ENCODE measurements around the gene ORM1.
"Not testable (repeated sequence)": the region's sequence is repeated elsewhere in the genome, so short reads cannot be mapped to it uniquely, and the experiment has no call there.

ORM1 gene

GRCh38 chr9:114332474-114333040, 9.7 kb downstream of the ORM1 start:
- not testable (repeated sequence) for H3K18ac ChIP-seq (ENCODE audit: low read length); H2AK5ac ChIP-seq (ENCODE audit: low read length); DNase-seq; H2BK15ac ChIP-seq (replicated peaks; ENCODE audit: low read depth); H3K36me3 ChIP-seq (ENCODE audit: control insufficient read depth, insufficient read depth, low read length); H3K79me2 ChIP-seq (ENCODE audit: control insufficient read depth, insufficient read depth, low read length); H3K4ac ChIP-seq (ENCODE audit: low read depth, low read length); H2BK120ac ChIP-seq (ENCODE audit: low read depth, low read length); H3K27me3 ChIP-seq (ENCODE audit: insufficient read depth, low read length, poor library complexity); H4K8ac ChIP-seq (ENCODE audit: low read depth, low read length); H3K4me3 ChIP-seq (ENCODE audit: low read length); H2BK5ac ChIP-seq (ENCODE audit: low read length); H3K4me2 ChIP-seq (ENCODE audit: low read length); H3K9ac ChIP-seq (ENCODE audit: low read length); H3K4me1 ChIP-seq (ENCODE audit: control insufficient read depth, low read depth, low read length); H3K56ac ChIP-seq (ENCODE audit: low read length); H4K5ac ChIP-seq (ENCODE audit: low read length); H3K23ac ChIP-seq (ENCODE audit: low read length); H3K27ac ChIP-seq (ENCODE audit: low read depth, low read length); H3K79me1 ChIP-seq (ENCODE audit: low read length)
- no CpG with 5 or more reads among the region's 4 CpGs for WGBS (ENCODE audit: extremely low coverage, insufficient coverage, low lambda C conversion rate)

GRCh38 chr9:114333718-114334117, 10.8 kb downstream of the ORM1 start:
- H3K4me1 ChIP-seq (ENCODE audit: control insufficient read depth, low read depth, low read length); H4K5ac ChIP-seq (ENCODE audit: low read length); H3K4me3 ChIP-seq (ENCODE audit: low read length); H4K8ac ChIP-seq (ENCODE audit: low read depth, low read length); H3K9ac ChIP-seq (ENCODE audit: low read length); H3K36me3 ChIP-seq (ENCODE audit: control insufficient read depth, insufficient read depth, low read length); H3K4ac ChIP-seq (ENCODE audit: low read depth, low read length); H3K23ac ChIP-seq (ENCODE audit: low read length); H3K79me1 ChIP-seq (ENCODE audit: low read length); H3K27me3 ChIP-seq (ENCODE audit: insufficient read depth, low read length, poor library complexity); H2BK15ac ChIP-seq (replicated peaks; ENCODE audit: low read depth); DNase-seq; H3K79me2 ChIP-seq (ENCODE audit: control insufficient read depth, insufficient read depth, low read length); H3K4me2 ChIP-seq (ENCODE audit: low read length); H3K56ac ChIP-seq (ENCODE audit: low read length); H2AK5ac ChIP-seq (ENCODE audit: low read length); H2BK120ac ChIP-seq (ENCODE audit: low read depth, low read length); H3K27ac ChIP-seq (ENCODE audit: low read depth, low read length); H3K18ac ChIP-seq (ENCODE audit: low read length); H2BK5ac ChIP-seq (ENCODE audit: low read length): not testable (repeated sequence)
- WGBS (ENCODE audit: extremely low coverage, insufficient coverage, low lambda C conversion rate) = no CpG with 5 or more reads among the region's 4 CpGs

GRCh38 chr9:114334490-114334889, 11.6 kb downstream of the ORM1 start:
- H3K4me3 ChIP-seq (ENCODE audit: low read length) = no peak overlapping the region
- H3K23ac ChIP-seq (ENCODE audit: low read length) = no peak overlapping the region
- no peak overlapping the region for H3K4ac ChIP-seq (ENCODE audit: low read depth, low read length)
- H3K79me2 ChIP-seq (ENCODE audit: control insufficient read depth, insufficient read depth, low read length) = no peaks in the 10 kb centered on the region
- no peaks in the 10 kb centered on the region for H3K4me1 ChIP-seq (ENCODE audit: control insufficient read depth, low read depth, low read length)
- no peaks in the 10 kb centered on the region for H3K27me3 ChIP-seq (ENCODE audit: insufficient read depth, low read length, poor library complexity)
- no CpG with 5 or more reads among the region's 9 CpGs for WGBS (ENCODE audit: extremely low coverage, insufficient coverage, low lambda C conversion rate)
- no peak overlapping the region for H3K56ac ChIP-seq (ENCODE audit: low read length)
- no peaks in the 10 kb centered on the region for H3K79me1 ChIP-seq (ENCODE audit: low read length)
- no peak overlapping the region for H2BK5ac ChIP-seq (ENCODE audit: low read length)
- H2BK15ac ChIP-seq (replicated peaks; ENCODE audit: low read depth) = no peak overlapping the region
- H3K27ac ChIP-seq (ENCODE audit: low read depth, low read length) = no peak overlapping the region
- H4K8ac ChIP-seq (ENCODE audit: low read depth, low read length) = no peak overlapping the region
- H3K9ac ChIP-seq (ENCODE audit: low read length) = no peak overlapping the region
- H2BK120ac ChIP-seq (ENCODE audit: low read depth, low read length) = no peak overlapping the region
- no peak for DNase-seq
- H4K5ac ChIP-seq (ENCODE audit: low read length) = no peak overlapping the region
- H2AK5ac ChIP-seq (ENCODE audit: low read length) = no peak overlapping the region
- H3K36me3 ChIP-seq (ENCODE audit: control insufficient read depth, insufficient read depth, low read length) = no peaks in the 10 kb centered on the region
- no peak overlapping the region for H3K18ac ChIP-seq (ENCODE audit: low read length)
- H3K4me2 ChIP-seq (ENCODE audit: low read length) = no peak overlapping the region

- H3K4ac ChIP-seq (ENCODE audit: low read depth, low read length) = no peak overlapping the region
- H3K9ac ChIP-seq (ENCODE audit: low read length) = no peak overlapping the region
- no peak overlapping the region for H3K23ac ChIP-seq (ENCODE audit: low read length)
- no peak overlapping the region for H3K18ac ChIP-seq (ENCODE audit: low read length)
- no peak overlapping the region for H2AK5ac ChIP-seq (ENCODE audit: low read length)
- H2BK5ac ChIP-seq (ENCODE audit: low read length) = no peak overlapping the region
- no peak overlapping the region for H4K8ac ChIP-seq (ENCODE audit: low read depth, low read length)
- H3K4me3 ChIP-seq (ENCODE audit: low read length) = no peak overlapping the region
- no peak overlapping the region for H4K5ac ChIP-seq (ENCODE audit: low read length)
- H3K56ac ChIP-seq (ENCODE audit: low read length) = no peak overlapping the region
- no peaks in the 10 kb centered on the region for H3K27me3 ChIP-seq (ENCODE audit: insufficient read depth, low read length, poor library complexity)
- no peaks in the 10 kb centered on the region for H3K36me3 ChIP-seq (ENCODE audit: control insufficient read depth, insufficient read depth, low read length)
- DNase-seq = no peak
- H3K79me2 ChIP-seq (ENCODE audit: control insufficient read depth, insufficient read depth, low read length) = no peaks in the 10 kb centered on the region
- no peak overlapping the region for H3K4me2 ChIP-seq (ENCODE audit: low read length)
- H3K4me1 ChIP-seq (ENCODE audit: control insufficient read depth, low read depth, low read length) = no peaks in the 10 kb centered on the region
- no peak overlapping the region for H2BK120ac ChIP-seq (ENCODE audit: low read depth, low read length)
- H3K27ac ChIP-seq (ENCODE audit: low read depth, low read length) = no peak overlapping the region
- H2BK15ac ChIP-seq (replicated peaks; ENCODE audit: low read depth) = no peak overlapping the region
- H3K79me1 ChIP-seq (ENCODE audit: low read length) = no peaks in the 10 kb centered on the region
- WGBS (ENCODE audit: extremely low coverage, insufficient coverage, low lambda C conversion rate) = no CpG with 5 or more reads among the region's 2 CpGs
Measured at GRCh38 chr9:114335745-114336144, 12.8 kb downstream of the ORM1 start.

GRCh38 chr9:114336157-114336556, 13.3 kb downstream of the ORM1 start:
- Histone ChIP-seq H3K23ac (ENCODE audit: low read length) (no peak overlapping the region), H2BK120ac (ENCODE audit: low read depth, low read length) (no peak overlapping the region), H3K4me3 (ENCODE audit: low read length) (no peak overlapping the region), H3K9ac (ENCODE audit: low read length) (no peak overlapping the region), H3K27ac (ENCODE audit: low read depth, low read length) (no peak overlapping the region), H3K18ac (ENCODE audit: low read length) (no peak overlapping the region), H3K27me3 (ENCODE audit: insufficient read depth, low read length, poor library complexity) (no peaks in the 10 kb centered on the region), H4K5ac (ENCODE audit: low read length) (no peak overlapping the region), H3K36me3 (ENCODE audit: control insufficient read depth, insufficient read depth, low read length) (no peaks in the 10 kb centered on the region), H3K79me1 (ENCODE audit: low read length) (no peaks in the 10 kb centered on the region), H2BK15ac (replicated peaks; ENCODE audit: low read depth) (no peak overlapping the region), H3K56ac (ENCODE audit: low read length) (no peak overlapping the region), H3K79me2 (ENCODE audit: control insufficient read depth, insufficient read depth, low read length) (no peaks in the 10 kb centered on the region), H2BK5ac (ENCODE audit: low read length) (no peak overlapping the region), H3K4ac (ENCODE audit: low read depth, low read length) (no peak overlapping the region), H3K4me1 (ENCODE audit: control insufficient read depth, low read depth, low read length) (no peaks in the 10 kb centered on the region), H3K4me2 (ENCODE audit: low read length) (no peak overlapping the region), H4K8ac (ENCODE audit: low read depth, low read length) (no peak overlapping the region), H2AK5ac (ENCODE audit: low read length) (no peak overlapping the region)
- DNase-seq = no peak
- WGBS (ENCODE audit: extremely low coverage, insufficient coverage, low lambda C conversion rate) = no CpG with 5 or more reads among the region's 10 CpGs

- no peaks in the 10 kb centered on the region for H3K4me1 ChIP-seq (ENCODE audit: control insufficient read depth, low read depth, low read length)
- H4K8ac ChIP-seq (ENCODE audit: low read depth, low read length) = no peak overlapping the region
- H3K27me3 ChIP-seq (ENCODE audit: insufficient read depth, low read length, poor library complexity) = no peaks in the 10 kb centered on the region
- no peak overlapping the region for H4K5ac ChIP-seq (ENCODE audit: low read length)
- no peak overlapping the region for H3K27ac ChIP-seq (ENCODE audit: low read depth, low read length)
- DNase-seq = no peak
- H3K23ac ChIP-seq (ENCODE audit: low read length) = no peak overlapping the region
- no peak overlapping the region for H3K56ac ChIP-seq (ENCODE audit: low read length)
- H3K79me2 ChIP-seq (ENCODE audit: control insufficient read depth, insufficient read depth, low read length) = no peaks in the 10 kb centered on the region
- no peak overlapping the region for H3K4ac ChIP-seq (ENCODE audit: low read depth, low read length)
- H3K79me1 ChIP-seq (ENCODE audit: low read length) = no peaks in the 10 kb centered on the region
- H2AK5ac ChIP-seq (ENCODE audit: low read length) = no peak overlapping the region
- H2BK15ac ChIP-seq (replicated peaks; ENCODE audit: low read depth) = no peak overlapping the region
- H3K4me3 ChIP-seq (ENCODE audit: low read length) = no peak overlapping the region
- no peaks in the 10 kb centered on the region for H3K36me3 ChIP-seq (ENCODE audit: control insufficient read depth, insufficient read depth, low read length)
- no CpG with 5 or more reads among the region's 23 CpGs for WGBS (ENCODE audit: extremely low coverage, insufficient coverage, low lambda C conversion rate)
- no peak overlapping the region for H3K9ac ChIP-seq (ENCODE audit: low read length)
- H3K18ac ChIP-seq (ENCODE audit: low read length) = no peak overlapping the region
- H2BK120ac ChIP-seq (ENCODE audit: low read depth, low read length) = no peak overlapping the region
- no peak overlapping the region for H3K4me2 ChIP-seq (ENCODE audit: low read length)
- no peak overlapping the region for H2BK5ac ChIP-seq (ENCODE audit: low read length)
Measured at GRCh38 chr9:114336699-114337395, 13.9 kb downstream of the ORM1 start.

Measured in mesendoderm (in vitro differentiated cells).